Endothelial cell of umbilical vein (primary cell): ENCODE data around the gene SLC22A23. TPM values are rescaled to one million over a fixed set of nuclear protein-coding genes. Genes with fewer than 3 reads are reported as not detected.

Source experiments
- BruUV-seq: library from RNA; stranded (reverse); fragments of 400-500 nt; replicated peaks from 2 replicates; lab custom pipeline; 2021; lab: Mats Ljungman, UMichigan
- CTCF ChIA-PET: fragments of 300-600, 350-600 bp; sonication (Branson Sonifier 250); formaldehyde crosslinking; loops from one replicate; lab custom pipeline; 2021; ENCODE audit warnings: antibody characterized with exemption, inconsistent platforms; lab: Charles Lee
- POLR2A ChIA-PET: fragments of 300-600, 350-600 bp; sonication (Branson Sonifier 250); formaldehyde crosslinking; loops from one replicate; lab custom pipeline; 2021; ENCODE audit warnings: antibody characterized with exemption, inconsistent platforms; lab: Charles Lee
- DNase-seq: peaks from one replicate; pipeline ENCODE4 v3.0.0-alpha.2; 2011; ENCODE audit warnings: low read depth, low spot score
- FAIRE-seq: peaks from 2 replicates; lab custom pipeline; 2011; peaks lifted over from hg19 to GRCh38; lab: Jason Lieb, UNC
- H2AFZ ChIP-seq: 2 replicates; pipeline ENCODE4 v1.6.0; 2012; ENCODE audit warnings: low read depth, low read length, control low read depth, inconsistent platforms
- H3K27ac ChIP-seq: 2 replicates; pipeline ENCODE4 v1.5.1; 2011; ENCODE audit warnings: low read depth, mild to moderate bottlenecking, control low read depth, low read length, moderate library complexity; ENCODE audit not compliant: insufficient read depth
- H3K27me3 ChIP-seq, 2 experiments: 2 replicates each; pipeline versions ENCODE4 v1.6.0 to v1.6.1; 2011; ENCODE audit warnings: low read length in 2 of 2, mixed read lengths in 1 of 2; ENCODE audit not compliant: control insufficient read depth in 2 of 2, insufficient read depth in 2 of 2
- H3K36me3 ChIP-seq, 2 experiments: 2 replicates in 1 of 2; 3 replicates in 1 of 2; pipeline ENCODE4 v1.5.1; 2011; ENCODE audit warnings: low read length in 2 of 2, mild to moderate bottlenecking in 1 of 2, moderate library complexity in 1 of 2; ENCODE audit not compliant: control insufficient read depth in 2 of 2, insufficient read depth in 2 of 2; ENCODE audit errors: extremely low read depth in 1 of 2
- H3K4me1 ChIP-seq: 3 replicates; pipeline ENCODE4 v1.5.1; 2011; ENCODE audit warnings: mild to moderate bottlenecking, low read length; ENCODE audit not compliant: control insufficient read depth, insufficient read depth; ENCODE audit errors: extremely low read depth
- H3K4me2 ChIP-seq: 2 replicates; pipeline ENCODE4 v1.6.1; 2011; ENCODE audit warnings: low read length, control low read depth, mixed read lengths; ENCODE audit not compliant: insufficient read depth
- H3K4me3 ChIP-seq, 3 experiments: fragments of 200-600 bp in 1 of 3; sonication (generic), shearing (Covaris generic) in 1 of 3; replicated peaks in 1 of 3; 2 replicates each; pipeline ENCODE4 v1.5.1; 2011 to 2016; ENCODE audit warnings: control low read depth in 3 of 3, low read length in 3 of 3, mild to moderate bottlenecking in 2 of 3, inconsistent platforms in 1 of 3, low read depth in 1 of 3, moderate library complexity in 1 of 3; ENCODE audit not compliant: insufficient read depth in 1 of 3
- H3K79me2 ChIP-seq: 2 replicates; pipeline ENCODE4 v1.6.0; 2012; ENCODE audit warnings: low read length, inconsistent platforms; ENCODE audit not compliant: control insufficient read depth, insufficient read depth
- H3K9ac ChIP-seq: replicated peaks from 2 replicates; pipeline ENCODE3; 2011; ENCODE audit warnings: low read length, control low read depth; ENCODE audit not compliant: insufficient read depth; ENCODE audit errors: extremely low read depth
- H3K9me1 ChIP-seq: replicated peaks from 3 replicates; pipeline ENCODE4 v1.6.0; 2011; ENCODE audit warnings: mild to moderate bottlenecking, low read length; ENCODE audit not compliant: control insufficient read depth, insufficient read depth; ENCODE audit errors: extremely low read depth
- H3K9me3 ChIP-seq: replicated peaks from 2 replicates; pipeline ENCODE4 v1.5.1; 2012; ENCODE audit warnings: low read length, inconsistent platforms; ENCODE audit not compliant: control insufficient read depth, insufficient read depth
- H4K20me1 ChIP-seq: replicated peaks from 2 replicates; pipeline ENCODE3; 2011; ENCODE audit warnings: mild to moderate bottlenecking, low read length; ENCODE audit not compliant: control insufficient read depth, insufficient read depth; ENCODE audit errors: extremely low read depth
- EZH2 ChIP-seq: IDR thresholded peaks from 2 replicates; pipeline ENCODE4 v1.6.1; 2012; ENCODE audit warnings: borderline replicate concordance, low read depth, mild to moderate bottlenecking, moderate library complexity, low read length, inconsistent platforms; ENCODE audit not compliant: severe bottlenecking
- FOS ChIP-seq: IDR thresholded peaks from 2 replicates; pipeline ENCODE4 v1.6.1; 2011; ENCODE audit warnings: mild to moderate bottlenecking, low read length, moderate library complexity, borderline replicate concordance; ENCODE audit not compliant: insufficient read depth
- GATA2 ChIP-seq: IDR thresholded peaks from 2 replicates; pipeline ENCODE4 v1.7.0; 2011; ENCODE audit warnings: low read depth, mild to moderate bottlenecking, moderate library complexity, mixed read lengths, low read length; ENCODE audit not compliant: insufficient read length, insufficient read depth
- MYC ChIP-seq: IDR thresholded peaks from one replicate; pipeline ENCODE4 v1.6.1; 2011; ENCODE audit warnings: mild to moderate bottlenecking, low read depth, low read length
- POLR2A ChIP-seq: IDR thresholded peaks from 2 replicates; pipeline ENCODE4 v1.6.1; 2012; ENCODE audit warnings: low read depth, mild to moderate bottlenecking, control low read depth, low read length
- POLR2AphosphoS5 ChIP-seq: IDR thresholded peaks from 2 replicates; pipeline ENCODE4 v1.6.1; 2012; ENCODE audit warnings: low read depth, mild to moderate bottlenecking, control low read depth, low read length, moderate library complexity; ENCODE audit not compliant: insufficient read depth
- dilution Hi-C: fragments of 300-500 bp; cut with MboI; formaldehyde crosslinking; loops from one replicate; pipeline ENCODE4 v1.15.0; 2019; ENCODE audit warnings: low sequenced_read_pairs; ENCODE audit not compliant: extremely low pct_ligation_motif_present
- intact Hi-C: fragments of 100-400 bp; cut with micrococcal nuclease; formaldehyde crosslinking; loops from one replicate; pipeline ENCODE4 v1.10.0; 2022
- polyA plus RNA-seq, 4 experiments: library from polyadenylated mRNA; depleted of rRNA in 3 of 4; stranded (reverse) in 3 of 4; unstranded in 1 of 4; fragments of >200 nt; gene quantifications; 2 replicates each; pipeline versions ENCODE4 v1.2.1 to v1.2.3, GENCODE V29; 2011 to 2012; ENCODE audit warnings: missing spikeins in 1 of 4
- total RNA-seq: library from RNA; stranded (reverse); gene quantifications from 2 replicates; pipeline ENCODE4 v1.2.3, GENCODE V29; 2021
- TF ChIP-seq, protein P1 (sequence below): IDR thresholded peaks from 2 replicates; pipeline ENCODE4 v1.6.1; 2011; ENCODE audit not compliant: insufficient read depth, insufficient read length
- TF ChIP-seq, protein P2 (sequence below), 2 donors: IDR thresholded peaks; 1 replicate in 1 of 2; 2 replicates in 1 of 2; pipeline ENCODE4 v1.5.1; 2011; ENCODE audit warnings: low read length in 2 of 2, mild to moderate bottlenecking in 2 of 2, moderate library complexity in 2 of 2, control low read depth in 1 of 2, inconsistent platforms in 1 of 2, low read depth in 1 of 2; ENCODE audit not compliant: insufficient read depth in 1 of 2; ENCODE audit errors: extremely low read depth in 1 of 2

Gene SLC22A23
- total and polyA plus RNA-seq, 2 donors (not counting 3 experiments of a cell fraction or from before 2014, with no cell fraction given) = 4.2 to 14.3 TPM

DNA sequence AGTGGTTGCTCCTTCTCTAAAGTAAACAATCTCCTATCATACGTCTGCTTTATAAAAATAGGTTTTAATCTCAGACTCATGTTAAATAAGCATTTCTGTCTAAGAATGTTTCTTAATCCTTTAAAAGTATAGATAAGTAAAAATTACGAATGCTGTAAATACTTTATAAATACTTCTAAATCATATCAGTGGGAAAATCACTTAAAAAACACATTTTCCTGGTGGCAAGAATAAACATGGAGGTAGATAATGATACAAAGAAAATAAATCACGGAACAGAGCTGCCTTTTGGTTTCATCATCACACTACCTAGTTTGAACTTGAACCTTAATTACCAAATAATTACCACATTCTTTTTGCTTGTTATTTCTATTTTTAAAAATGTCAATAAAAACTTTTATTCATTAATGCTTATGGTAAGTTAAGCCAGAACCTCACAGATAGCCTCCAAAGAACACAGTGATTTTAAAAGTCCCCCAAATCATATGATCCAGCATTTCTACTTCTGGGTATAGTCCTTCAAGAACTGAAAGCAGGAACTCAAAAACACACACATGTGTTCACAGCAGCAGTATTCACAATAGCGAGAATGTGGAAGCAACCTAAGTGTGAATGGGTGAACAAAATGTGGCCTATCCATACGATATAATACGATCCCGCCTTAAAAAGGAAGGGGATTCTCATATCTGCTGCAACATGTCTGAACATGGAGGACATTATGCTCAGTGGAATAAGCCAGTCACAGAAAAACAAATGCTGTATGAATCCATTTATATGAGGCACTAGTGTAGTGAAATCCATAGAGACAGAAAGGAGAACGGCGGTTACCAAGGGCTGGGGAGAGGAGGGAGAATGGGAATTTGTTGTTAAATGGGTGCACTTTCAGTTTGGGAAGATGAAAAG, 72.4 kb downstream of the SLC22A23 start:
- no peak for FAIRE-seq
- Histone ChIP-seq H3K36me3 (no peaks in the 10 kb centered on the region), H2AFZ (no peak overlapping the region), H3K4me3 (no peak overlapping the region), H3K4me2 (no peak overlapping the region), H3K9me1 (no peaks in the 10 kb centered on the region), H4K20me1 (no peaks in the 10 kb centered on the region), H3K9me3 (no peaks in the 10 kb centered on the region), H3K4me1 (no peaks in the 10 kb centered on the region), H3K79me2 (no peaks in the 10 kb centered on the region), H3K9ac (no peak overlapping the region), H3K27ac (no peak overlapping the region), H3K27me3 (no peaks in the 10 kb centered on the region)
- CTCF ChIA-PET = interaction anchor here (1.5 kb wide), 1 partner anchor 13 kb away, joined by 3 read pairs; no protein-coding TSS in a partner anchor
- POLR2A ChIA-PET = no interaction called here
- no TSS peak for BruUV-seq
- no peak for DNase-seq
- dilution Hi-C loops (no loop called here), intact Hi-C loops (no loop called here)
- TF ChIP-seq, protein P1, sequence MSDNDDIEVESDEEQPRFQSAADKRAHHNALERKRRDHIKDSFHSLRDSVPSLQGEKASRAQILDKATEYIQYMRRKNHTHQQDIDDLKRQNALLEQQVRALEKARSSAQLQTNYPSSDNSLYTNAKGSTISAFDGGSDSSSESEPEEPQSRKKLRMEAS = no peak
- no peak for TF ChIP-seq MYC
- TF ChIP-seq EZH2 = no peak
- TF ChIP-seq, protein P2, sequence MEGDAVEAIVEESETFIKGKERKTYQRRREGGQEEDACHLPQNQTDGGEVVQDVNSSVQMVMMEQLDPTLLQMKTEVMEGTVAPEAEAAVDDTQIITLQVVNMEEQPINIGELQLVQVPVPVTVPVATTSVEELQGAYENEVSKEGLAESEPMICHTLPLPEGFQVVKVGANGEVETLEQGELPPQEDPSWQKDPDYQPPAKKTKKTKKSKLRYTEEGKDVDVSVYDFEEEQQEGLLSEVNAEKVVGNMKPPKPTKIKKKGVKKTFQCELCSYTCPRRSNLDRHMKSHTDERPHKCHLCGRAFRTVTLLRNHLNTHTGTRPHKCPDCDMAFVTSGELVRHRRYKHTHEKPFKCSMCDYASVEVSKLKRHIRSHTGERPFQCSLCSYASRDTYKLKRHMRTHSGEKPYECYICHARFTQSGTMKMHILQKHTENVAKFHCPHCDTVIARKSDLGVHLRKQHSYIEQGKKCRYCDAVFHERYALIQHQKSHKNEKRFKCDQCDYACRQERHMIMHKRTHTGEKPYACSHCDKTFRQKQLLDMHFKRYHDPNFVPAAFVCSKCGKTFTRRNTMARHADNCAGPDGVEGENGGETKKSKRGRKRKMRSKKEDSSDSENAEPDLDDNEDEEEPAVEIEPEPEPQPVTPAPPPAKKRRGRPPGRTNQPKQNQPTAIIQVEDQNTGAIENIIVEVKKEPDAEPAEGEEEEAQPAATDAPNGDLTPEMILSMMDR (IDR thresholded peaks at IDR 0.05; ENCODE audit: extremely low read depth in 1 of 2, insufficient read depth in 1 of 2, low read depth in 1 of 2, low read length in 2 of 2) = no peak
- no peak for TF ChIP-seq POLR2A
- no peak for TF ChIP-seq GATA2
- no peak for TF ChIP-seq FOS
- no peak for TF ChIP-seq POLR2AphosphoS5
